GM12874 (cell line): ENCODE data around the gene FRRS1.

Experiments used
- CTCF ChIP-seq: IDR thresholded peaks from 2 replicates; pipeline ENCODE4 v1.5.1; 2011; ENCODE audit warnings: low read depth, mild to moderate bottlenecking, control low read depth, low read length, moderate library complexity; ENCODE audit not compliant: insufficient read depth

FRRS1 gene

GRCh38 chr1:99755664-99756063 is 10.8 kb downstream of the FRRS1 start:
- no peak for TF ChIP-seq CTCF

GRCh38 chr1:99754697-99755096 is 11.7 kb downstream of the FRRS1 start:
- no peak for TF ChIP-seq CTCF

GRCh38 chr1:99754055-99754626 is 12.3 kb downstream of the FRRS1 start:
- TF ChIP-seq CTCF = no peak

GRCh38 chr1:99751877-99752504 is 14.4 kb downstream of the FRRS1 start:
- no peak for TF ChIP-seq CTCF

- TF ChIP-seq CTCF = no peak
These were observed 16.7 kb downstream of the FRRS1 start for GRCh38 chr1:99749504-99750347.

- no peak for TF ChIP-seq CTCF
These were observed 18.0 kb downstream of the FRRS1 start for GRCh38 chr1:99748419-99748818.

GRCh38 chr1:99745684-99746083 is 20.8 kb downstream of the FRRS1 start:
- no peak for TF ChIP-seq CTCF
